Endometrial microvascular endothelial cells (primary cell): ENCODE measurements around the gene SPSB4. TPM values are rescaled to one million over a fixed set of nuclear protein-coding genes. Genes with fewer than 3 reads are reported as not detected.
"Not testable (repeated sequence)": the region's sequence is repeated elsewhere in the genome, so short reads cannot be mapped to it uniquely, and the experiment has no call there.

Experiments used
- in situ Hi-C: cut with HindIII; loops from 2 replicates; pipeline ENCODE4 v1.10.0; 2017; ENCODE audit warnings: low sequenced_read_pairs, low pct_unique_long_range_greater_than_20kb; ENCODE audit errors: inconsistent ontology term
- total RNA-seq: library from RNA; depleted of rRNA; stranded (reverse); fragments of >200 nt; gene quantifications from one replicate; pipeline ENCODE4 v1.2.3, GENCODE V29; 2015; ENCODE audit errors: inconsistent ontology term

Gene SPSB4
- total RNA-seq, result not detected

DNA sequence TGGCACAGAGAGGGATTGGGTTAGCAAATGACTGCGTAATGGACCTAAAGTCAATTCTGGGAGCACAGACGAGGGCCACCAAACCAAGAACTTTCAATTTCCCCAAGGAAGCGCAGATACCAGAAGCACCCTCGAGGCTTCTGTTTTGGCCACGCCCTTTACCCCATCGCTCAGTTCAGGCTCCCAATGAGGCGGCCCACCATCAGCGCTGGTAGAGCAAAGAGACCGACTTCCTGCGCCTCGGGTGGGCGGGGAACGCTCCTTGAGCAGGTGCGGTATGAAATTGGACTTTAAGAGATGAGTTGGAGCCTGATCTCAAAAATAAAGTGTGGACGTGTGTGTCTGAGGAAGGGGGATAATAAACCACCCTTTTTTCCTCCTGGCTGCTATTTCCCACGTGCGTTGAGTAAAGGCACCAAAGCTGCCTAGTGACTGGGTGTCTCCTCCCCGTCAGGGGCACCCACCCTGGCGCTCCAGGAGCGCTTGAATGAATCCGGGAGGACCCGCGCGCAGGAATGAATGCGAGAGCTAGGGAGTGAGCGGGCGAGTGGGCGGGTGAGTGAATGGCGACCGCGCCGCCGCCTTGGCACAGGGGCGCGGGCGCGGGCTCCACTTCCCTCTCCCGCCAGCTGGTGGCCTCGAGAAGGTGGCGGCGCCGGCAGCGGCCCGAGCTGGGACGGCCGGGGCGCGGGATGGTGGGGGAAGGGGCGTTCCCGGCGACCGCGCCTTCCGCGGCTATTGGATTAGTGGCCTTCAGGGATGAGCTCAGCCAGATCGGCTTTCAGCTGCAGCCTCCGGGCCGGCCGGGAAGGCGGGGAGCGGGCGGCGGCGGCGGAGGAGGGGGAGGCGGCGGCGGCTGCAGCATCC lies at the start of gene SPSB4:
Gene SPSB4, plus strand, starts transcription at position 772 of the 867 bp plus-strand sequence. CDS start 14,758 bp downstream, outside the sequence.
- in situ Hi-C loops, result no loop called here

DNA sequence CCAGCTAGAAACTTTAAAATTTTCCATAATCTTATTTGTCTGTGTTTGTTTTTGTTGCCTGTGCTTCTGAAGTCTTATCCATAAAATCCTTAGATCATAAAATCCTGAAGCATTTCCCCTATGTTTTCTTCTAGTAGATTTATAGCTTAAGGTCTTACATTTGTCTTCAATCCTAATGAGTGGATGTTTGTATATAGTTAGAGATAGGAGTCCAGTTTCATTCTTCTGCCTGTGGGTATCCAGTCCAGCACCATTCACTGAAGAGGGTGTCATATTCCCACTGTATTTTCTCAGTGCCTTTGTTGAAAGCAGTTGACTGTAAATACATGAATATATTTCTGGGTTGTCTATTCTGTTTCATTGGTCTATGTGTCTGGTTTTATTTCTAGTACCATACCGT lies 44.8 kb upstream of the SPSB4 start:
- in situ Hi-C loops, result no loop called here

DNA sequence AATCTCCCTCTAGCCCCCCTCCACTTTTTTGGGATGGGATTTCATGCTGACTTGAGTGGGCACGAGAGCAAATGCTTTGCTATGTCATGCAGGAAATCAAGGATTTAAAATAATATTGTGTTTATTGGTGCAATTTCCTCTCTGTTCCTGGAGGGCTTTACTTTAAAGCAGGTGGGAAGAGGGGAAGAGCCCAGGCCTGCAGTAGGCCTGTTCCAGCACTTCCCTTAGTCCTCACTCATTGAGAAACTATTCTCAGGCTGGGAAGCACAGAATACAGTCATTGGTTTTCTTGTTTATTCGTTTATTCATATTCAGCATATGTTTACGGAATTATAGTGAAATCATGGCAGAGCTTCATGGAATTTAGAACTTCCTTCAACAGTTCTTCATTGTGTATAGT lies 41.7 kb upstream of the SPSB4 start:
- in situ Hi-C loops, result no loop called here

DNA sequence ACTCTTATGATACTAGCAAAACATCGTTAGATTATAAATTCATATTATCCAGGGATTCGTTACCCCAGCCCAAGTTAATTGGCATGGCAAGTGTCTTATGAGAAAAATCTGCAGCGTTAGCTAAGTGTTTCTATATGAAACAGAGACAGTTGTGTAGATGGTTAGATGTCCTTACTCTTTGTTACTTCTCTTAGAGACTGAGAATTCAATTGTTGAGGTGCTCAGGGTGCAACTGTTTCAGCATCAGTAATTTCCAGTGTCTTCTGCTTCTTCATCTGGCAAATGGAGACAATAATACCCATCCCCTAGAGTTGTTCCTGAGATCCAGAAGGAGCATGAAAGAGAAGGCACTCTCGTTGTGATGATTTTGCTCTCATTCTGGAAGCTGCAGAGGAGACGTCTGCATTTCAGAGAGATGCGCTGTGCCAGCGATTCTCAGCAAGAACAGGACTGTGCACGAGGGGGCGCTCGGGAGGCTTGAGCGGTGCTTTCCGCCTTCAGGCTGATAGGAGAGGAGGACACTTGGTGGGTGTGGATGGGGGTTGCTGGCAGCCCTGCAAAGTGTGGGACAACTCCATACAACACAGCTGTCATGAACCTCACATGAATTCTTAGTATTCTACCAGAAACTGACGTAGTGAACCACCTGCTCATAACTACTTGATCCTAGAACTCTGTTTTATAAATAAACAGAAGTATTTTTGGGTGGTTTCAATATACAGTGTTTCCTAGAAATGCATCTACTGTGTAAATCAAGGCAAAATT lies 39.7 kb upstream of the SPSB4 start:
- in situ Hi-C loops, result no loop called here

DNA sequence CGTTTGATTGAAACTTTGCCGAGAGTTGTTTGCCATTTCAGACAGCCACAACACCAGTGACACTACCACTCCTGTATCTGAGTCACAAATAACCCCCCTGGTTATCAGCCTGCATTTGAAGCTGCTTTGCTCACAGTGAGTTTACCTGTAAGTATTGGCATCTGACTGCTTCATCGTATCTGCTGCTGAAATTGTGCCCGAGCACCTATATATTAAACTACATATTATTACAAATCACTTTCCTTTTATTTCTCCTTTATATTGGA lies 39.2 kb upstream of the SPSB4 start:
- in situ Hi-C loops, result no loop called here

DNA sequence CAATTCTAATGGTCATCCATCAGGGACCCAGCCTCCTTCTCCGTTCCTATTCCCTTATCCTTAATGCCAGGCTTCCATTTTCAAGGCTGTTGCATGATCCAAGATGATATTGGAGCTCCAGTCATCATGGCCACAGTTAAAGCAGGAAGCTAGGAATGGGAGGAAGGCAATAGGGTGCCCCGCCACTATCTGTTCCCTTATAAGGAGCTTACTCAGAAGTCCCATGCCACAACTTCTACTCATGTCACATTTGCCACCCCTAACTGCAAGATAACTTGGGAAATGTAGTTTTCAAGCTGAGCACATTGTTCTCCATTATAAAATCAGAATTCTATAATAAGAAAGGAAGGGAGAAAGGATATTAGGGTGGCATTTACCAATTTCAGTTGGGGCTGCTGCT lies 38.6 kb upstream of the SPSB4 start:
- in situ Hi-C loops, result no loop called here

DNA sequence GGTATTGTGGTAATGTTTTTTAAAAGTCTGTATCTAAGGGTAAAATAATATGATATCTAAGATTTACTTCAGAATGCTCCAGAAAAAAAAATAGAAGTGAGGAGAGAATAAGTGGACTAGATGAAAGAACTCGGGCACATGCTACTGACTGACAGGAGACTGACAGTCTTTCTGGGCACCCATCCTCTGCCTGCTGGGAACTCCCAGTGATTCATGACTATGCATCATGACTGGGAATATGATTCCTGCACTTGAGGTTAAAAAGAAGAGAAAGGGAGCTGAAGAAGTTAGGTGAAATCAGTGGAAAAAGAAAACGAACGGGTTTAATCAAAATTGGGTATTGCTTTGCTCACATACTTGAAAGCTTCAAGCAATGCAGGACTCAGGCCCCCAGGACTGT lies 35.7 kb upstream of the SPSB4 start:
- in situ Hi-C loops, result no loop called here

DNA sequence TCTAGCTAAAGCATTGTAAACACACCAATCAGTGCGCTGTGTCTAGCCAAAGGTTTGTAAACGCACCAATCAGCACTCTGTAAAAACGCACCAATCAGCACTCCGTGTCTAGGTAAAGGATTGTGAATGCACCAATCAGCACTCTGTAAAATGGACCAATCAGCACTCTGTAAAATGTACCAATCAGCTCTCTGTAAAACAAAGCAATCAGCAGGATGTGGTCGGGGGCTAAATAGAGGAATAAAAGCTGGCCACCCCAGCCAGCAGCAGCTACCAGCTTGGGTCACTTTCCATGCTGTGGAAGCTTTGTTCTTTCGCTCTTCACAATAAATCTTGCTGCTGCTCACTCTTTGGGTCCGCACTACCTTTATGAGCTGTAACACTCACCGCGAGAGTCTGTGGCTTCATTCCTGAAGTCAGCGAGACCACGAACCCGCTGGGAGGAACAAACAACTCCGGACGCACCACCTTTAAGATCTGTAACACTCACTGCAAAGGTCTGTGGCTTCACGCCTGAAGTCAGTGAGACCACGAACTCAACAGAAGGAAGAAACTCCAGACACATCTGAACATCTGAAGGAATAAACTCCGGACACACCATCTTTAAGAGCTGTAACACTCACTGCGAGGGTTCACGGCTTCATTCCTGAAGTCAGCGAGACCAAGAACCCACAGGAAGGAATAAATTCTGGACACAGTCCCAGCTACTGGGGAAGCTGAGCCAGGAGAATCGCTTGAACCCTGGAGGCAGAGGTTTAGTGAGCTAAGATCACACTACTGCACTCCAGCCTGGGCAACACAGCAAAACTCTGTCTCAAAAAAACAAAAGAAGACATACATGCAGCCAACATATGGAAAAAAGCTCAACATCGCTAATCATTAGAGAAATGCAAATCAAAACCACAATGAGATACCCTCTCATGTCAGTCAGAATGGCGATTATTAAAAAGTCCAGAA lies 33.5 kb upstream of the SPSB4 start:
- in situ Hi-C loops, result not testable (repeated sequence)

DNA sequence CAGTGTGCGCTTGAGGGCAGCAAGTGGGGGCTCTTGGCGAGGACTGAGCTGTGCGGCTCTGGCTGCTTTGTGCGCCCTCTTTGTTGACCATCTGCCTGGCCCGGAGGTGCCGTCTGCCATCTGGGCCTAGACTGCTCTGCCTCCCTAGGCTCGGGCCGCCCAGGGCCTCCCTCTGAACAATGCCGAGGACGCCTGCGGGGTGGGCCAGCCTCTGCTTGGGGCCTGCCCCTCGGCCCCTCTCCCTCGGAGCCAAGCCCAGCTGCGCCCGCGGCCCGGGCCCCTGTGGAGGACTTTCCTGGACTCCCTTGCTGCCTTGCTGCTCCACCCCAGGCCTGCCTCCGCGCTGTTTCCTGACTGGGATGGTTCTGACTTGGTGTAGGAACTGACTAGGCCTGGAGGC lies 31.9 kb upstream of the SPSB4 start:
- in situ Hi-C loops, result no loop called here

DNA sequence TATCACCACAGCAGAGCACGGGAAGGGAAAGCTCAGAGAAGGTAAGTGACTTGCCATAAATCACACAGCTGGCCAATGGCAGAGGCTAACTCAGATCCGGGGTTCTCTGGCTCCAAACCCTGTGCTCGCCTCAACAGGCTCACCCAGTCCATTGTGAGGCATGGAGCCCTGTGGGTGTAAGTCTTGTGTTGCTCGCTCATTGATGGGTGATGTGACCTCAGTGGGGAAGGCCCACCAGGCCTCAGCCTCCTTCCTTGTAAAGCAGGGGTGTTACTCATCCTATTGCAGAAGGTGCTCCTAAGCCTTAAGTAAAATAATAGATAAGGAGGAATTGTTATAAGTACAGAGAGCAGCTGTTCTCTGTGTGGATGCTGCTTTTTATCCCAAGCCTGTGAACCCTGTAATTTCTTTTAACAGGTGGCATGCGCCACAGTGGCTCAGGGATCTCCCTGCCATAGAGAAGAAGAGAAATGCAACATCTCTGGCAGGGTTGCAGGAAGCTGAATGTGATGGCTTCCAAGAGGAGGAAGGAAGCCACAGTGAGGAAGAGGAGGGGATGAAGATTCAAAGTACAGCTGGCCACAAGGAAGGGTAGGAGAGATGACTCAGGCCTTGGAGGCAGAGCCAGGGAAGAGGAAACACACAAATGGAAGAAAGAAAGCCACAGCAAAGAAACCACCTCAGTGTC lies 30.9 kb upstream of the SPSB4 start:
- in situ Hi-C loops, result no loop called here

DNA sequence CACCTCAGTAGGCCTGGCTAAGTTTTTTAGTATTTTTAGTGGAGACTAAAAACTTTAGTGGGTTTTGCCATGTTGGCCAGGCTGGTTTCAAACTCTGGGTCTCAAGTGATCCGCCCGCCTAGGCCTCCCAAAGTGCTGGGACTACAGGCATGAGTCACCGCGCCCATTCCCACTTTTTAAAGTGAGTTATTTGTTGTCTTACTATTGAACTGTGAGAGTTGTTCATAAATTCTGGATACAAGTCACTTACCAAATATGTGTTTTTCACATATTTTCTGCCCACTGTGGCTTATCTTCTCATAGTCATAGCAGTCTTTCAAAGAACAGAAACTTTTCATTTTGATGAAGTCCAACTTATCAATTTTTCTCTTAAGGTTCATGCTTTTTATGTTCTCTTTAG lies 29.9 kb upstream of the SPSB4 start:
- in situ Hi-C loops, result no loop called here

DNA sequence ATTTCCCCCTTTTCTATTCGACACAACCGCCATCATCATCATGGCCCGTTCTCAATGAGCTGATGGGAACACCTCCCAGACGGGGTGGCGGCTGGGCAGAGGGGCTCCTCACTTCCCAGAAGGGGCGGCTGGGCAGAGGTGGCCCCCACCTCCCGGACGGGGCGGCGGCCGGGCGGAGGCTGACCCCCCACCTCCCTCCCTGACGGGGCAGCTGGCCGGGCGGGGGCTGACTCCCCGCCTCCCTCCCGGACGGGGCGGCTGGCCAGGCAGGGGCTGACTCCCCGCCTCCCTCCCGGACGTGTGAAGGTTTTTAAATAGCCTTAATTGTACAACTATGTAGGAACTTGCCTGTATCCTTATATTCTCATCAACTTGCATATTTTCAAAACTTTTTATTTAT lies 20.9 kb upstream of the SPSB4 start:
- in situ Hi-C loops, result no loop called here

DNA sequence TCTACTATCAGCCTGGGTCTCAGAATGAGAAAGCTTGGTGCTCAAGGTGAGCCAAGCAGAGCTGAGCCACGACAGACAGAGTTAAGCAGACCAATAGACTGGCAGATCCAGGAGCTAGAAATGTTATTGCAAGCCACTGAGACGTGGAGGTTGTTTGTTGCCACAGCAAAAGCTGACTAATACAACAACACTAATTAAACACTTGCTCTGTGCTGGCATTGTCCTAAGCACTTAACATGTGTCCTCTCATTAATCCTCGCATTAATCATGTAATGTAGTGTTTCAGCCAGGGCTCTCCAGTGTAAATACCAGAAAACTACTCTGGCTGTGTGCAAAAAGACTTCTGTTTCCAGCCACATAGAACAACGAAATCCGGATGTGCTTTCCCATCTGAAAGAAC lies 11.6 kb upstream of the SPSB4 start:
- in situ Hi-C loops, result no loop called here

DNA sequence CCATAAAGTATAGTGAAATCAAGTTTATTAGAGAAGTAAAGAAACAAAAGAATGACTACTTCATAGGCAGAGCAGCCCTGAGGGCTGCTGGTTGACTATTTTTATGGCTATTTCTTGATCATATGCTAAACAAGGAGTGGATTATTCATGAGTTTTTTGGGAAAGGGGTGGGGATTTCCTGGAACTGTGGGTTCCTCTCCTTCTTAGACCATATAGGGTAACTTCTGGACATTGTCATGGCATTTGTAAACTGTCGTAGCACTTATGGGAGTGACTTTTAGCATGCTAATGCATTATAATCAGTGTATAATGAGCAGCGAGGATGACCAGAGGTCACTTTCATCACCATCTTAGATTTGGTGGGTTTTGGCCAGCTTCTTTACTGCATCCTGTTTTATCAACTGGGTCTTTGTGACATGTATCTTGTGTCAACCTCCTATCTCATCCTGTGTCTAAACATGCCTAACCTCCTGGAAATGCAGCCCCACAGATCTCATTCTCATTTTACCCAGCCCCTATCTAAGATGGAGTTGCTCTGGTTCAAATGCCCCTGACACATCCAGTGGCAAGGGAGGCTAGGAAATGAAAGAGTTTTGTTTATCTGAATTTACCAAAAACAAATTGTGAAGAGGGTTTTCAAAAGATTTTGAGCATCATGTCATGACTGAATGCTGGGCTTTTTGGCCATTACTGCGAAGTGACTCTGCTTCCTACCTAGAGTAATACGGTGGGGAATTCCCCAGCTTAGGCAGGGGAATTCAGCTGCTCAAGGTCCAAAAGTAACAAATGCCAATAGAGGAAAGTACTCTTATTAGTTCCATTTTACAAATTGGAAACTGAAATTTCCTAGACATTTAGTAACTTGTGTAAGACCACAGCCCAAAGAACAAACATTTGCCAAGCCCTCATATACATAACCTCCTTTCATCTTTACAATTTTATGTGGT lies 6.2 kb upstream of the SPSB4 start:
- in situ Hi-C loops, result no loop called here

DNA sequence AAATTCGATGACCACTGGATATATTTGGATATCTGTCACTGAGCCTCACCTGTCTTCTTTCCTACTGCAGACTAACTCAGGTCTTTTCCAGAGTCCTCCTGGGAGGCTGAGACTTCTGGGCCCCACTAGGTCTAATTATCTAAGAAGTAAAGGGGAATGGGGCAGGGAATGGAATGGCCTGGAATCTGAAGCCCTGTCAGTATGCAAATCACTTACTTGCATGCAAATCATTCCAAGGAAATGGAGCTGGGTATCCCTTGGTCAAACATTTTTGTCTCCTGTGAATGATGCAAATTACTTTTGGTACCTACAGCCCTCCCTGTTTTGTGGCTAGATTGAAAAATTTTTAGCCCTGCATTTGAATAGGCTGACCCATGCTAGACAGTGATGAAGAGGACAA lies 5.3 kb upstream of the SPSB4 start:
- in situ Hi-C loops, result no loop called here

DNA sequence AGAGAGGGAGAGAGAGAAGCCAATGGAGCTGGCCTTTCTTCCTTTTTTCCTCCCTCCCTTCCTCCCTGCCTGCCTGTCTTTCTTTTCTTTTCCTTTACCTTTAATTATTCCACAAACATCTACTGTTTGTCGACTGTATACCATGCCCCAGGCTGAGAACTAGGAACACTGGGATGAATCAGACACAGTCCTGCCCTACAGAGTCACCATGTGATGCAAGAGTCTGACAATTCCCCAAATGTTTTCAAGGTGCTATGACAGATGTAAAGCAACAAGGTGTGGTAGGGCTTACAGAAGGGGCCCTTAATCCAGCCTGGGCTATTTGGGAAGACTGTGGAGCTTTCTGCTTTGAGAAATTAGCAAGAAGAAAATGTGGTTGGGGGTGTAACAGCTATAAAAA lies 4.0 kb upstream of the SPSB4 start:
- in situ Hi-C loops, result no loop called here

DNA sequence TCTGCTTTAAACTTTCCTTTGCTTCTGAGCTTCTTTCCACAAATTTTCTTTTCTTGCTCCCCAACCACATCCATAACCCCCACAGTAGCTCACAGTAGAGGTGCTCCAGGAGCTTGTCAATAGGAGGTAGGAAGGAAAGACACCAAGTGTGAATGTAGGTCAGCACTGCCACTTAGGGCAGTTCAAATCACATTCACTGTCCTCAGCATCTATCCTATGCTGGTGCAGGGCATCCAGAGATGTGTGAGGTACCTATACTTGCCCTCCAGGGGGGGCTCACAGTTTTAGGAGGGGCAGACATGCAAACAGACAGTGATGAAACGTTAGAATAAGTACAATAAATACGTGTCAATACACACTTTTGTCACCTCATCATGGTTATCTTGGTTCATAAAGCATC lies 1.5 kb upstream of the SPSB4 start:
- in situ Hi-C loops, result no loop called here
